Effector memory CD8-positive, alpha-beta T cell (primary cell): ENCODE data around the gene BOLA2.
"Not testable (repeated sequence)": the region's sequence is repeated elsewhere in the genome, so short reads cannot be mapped to it uniquely, and the experiment has no call there.

ENCODE experiments used
- ATAC-seq: fragments of 150-1000 bp; cut with Tn5 transposase; replicated peaks from 2 replicates; pipeline ENCODE4 v1.10.0; 2021; ENCODE audit warnings: mild to moderate bottlenecking, moderate library complexity
- DNase-seq, 3 experiments: peaks; one replicate each; pipeline ENCODE4 v3.0.0; 2021
- H3K27ac Mint-ChIP-seq, 2 donors: one replicate each; pipeline ENCODE4 v1.8.0; 2022; ENCODE audit warnings: mild to moderate bottlenecking in 2 of 2, mixed read lengths in 2 of 2, moderate library complexity in 2 of 2
- H3K27me3 Mint-ChIP-seq, 2 donors: one replicate each; pipeline ENCODE4 v1.8.0; 2022; ENCODE audit warnings: mixed read lengths in 2 of 2
- H3K36me3 Mint-ChIP-seq: one replicate; pipeline ENCODE4 v1.8.0; 2022; ENCODE audit warnings: mild to moderate bottlenecking, moderate library complexity, mixed read lengths; ENCODE audit not compliant: insufficient read depth
- H3K4me1 Mint-ChIP-seq, 2 donors: one replicate each; pipeline ENCODE4 v1.8.0; 2022; ENCODE audit warnings: low read depth in 2 of 2, mixed read lengths in 2 of 2
- H3K4me3 Mint-ChIP-seq, 2 donors: one replicate each; pipeline ENCODE4 v1.8.0; 2022; ENCODE audit warnings: mild to moderate bottlenecking in 2 of 2, mixed read lengths in 2 of 2, moderate library complexity in 2 of 2
- H3K9me3 Mint-ChIP-seq, 2 donors: one replicate each; pipeline ENCODE4 v1.8.0; 2022; ENCODE audit warnings: mixed read lengths in 2 of 2

Gene BOLA2

GRCh38 chr16:29423587-29423986, 30.6 kb downstream of the BOLA2 start:
- H3K9me3 Mint-ChIP-seq, H3K27me3 Mint-ChIP-seq, H3K4me1 Mint-ChIP-seq, DNase-seq, H3K36me3 Mint-ChIP-seq, ATAC-seq, H3K27ac Mint-ChIP-seq, H3K4me3 Mint-ChIP-seq: not testable (repeated sequence)

GRCh38 chr16:29405249-29405648, 48.9 kb downstream of the BOLA2 start:
- H3K27me3 Mint-ChIP-seq, H3K9me3 Mint-ChIP-seq, DNase-seq, H3K36me3 Mint-ChIP-seq, H3K27ac Mint-ChIP-seq, H3K4me1 Mint-ChIP-seq, H3K4me3 Mint-ChIP-seq, ATAC-seq: not testable (repeated sequence)
